ENCODE data around the gene SPATA9.

Gene SPATA9

DNA sequence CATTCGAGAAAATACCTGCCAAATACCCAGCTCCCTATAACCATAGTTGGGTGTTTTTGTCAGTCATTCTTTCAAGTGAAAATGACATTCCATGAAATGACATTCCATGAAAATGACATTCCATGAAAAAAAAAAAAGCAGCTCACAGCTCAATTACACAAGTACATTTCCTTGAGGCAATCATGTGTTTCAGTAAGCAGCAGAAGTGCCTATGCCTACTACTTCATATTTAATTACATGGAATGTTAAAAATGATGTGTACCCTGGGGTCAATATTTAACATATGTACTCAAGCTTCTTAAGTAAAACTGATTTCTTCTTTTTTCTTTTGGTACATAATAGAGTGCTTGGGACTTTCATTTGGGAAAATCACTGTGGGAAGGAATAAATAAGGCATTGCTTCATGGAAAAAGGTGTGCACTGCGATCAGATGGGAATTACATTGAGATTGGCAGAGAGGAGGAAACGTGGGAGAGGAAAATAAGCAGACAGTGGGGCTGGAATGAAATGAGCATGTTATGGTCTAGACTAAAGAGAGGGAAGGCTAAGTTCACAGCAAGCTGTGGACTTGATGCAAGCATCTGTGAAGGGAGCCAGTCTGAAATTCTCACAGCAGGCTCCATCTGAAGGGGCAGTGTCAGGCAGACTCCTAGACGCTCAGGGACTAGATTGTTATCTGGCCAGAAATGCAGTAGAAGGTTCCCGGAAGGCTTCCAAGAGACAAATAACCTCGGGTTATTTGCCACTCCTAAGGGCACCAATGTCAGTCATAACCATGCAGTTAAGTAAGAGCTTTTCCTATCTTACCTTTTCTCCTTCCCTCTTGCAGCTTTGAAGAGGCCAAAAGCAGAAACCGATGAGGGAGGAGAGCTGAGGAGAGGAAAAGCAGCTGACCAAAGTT, 15.2 kb upstream of the SPATA9 start (continued):
- peak; percentile 71 for TF ChIP-seq PRDM10 (tag by site-specific recombination; IDR thresholded peaks at IDR 0.05)
- no peak for TF ChIP-seq ZBTB48 (tag by site-specific recombination; IDR thresholded peaks at IDR 0.05)
- peak; percentile 26; the same call in 1 of the 2 replicates for TF ChIP-seq ZNF341 (tag by site-specific recombination; IDR thresholded peaks at IDR 0.05; ENCODE audit: low read depth)
- TF ChIP-seq MEIS1 (CRISPR knock-in tag; IDR thresholded peaks at IDR 0.05; ENCODE audit: borderline replicate concordance), result no peak

- CTCF ChIA-PET, result interaction anchor here (1.3 kb wide), 1 partner anchor 26 kb away, joined by 5 read pairs; no protein-coding TSS in a partner anchor
Observed at GRCh38 chr5:95690333-95690732, 7.5 kb upstream of the SPATA9 start.

More at GRCh38 chr5:95690333-95690732, 7.5 kb upstream of the SPATA9 start:
- POLR2A ChIA-PET, result no interaction called here
- Histone ChIP-seq H3K4me3 (ENCODE audit: low read depth, low read length) (no peak overlapping the region), H3K27ac (ENCODE audit: extremely low read depth, low read depth, low read length) (no peak overlapping the region), H3K9me3 (ENCODE audit: control insufficient read depth, insufficient read depth, low read depth, low read length) (no peaks in the 10 kb centered on the region), H3K36me3 (ENCODE audit: control insufficient read depth in 2 of 2, insufficient read depth in 1 of 2, low read length in 2 of 2) (no peaks in the 10 kb centered on the region), H3K4me1 (ENCODE audit: control insufficient read depth, insufficient read depth, low read length) (no peaks in the 10 kb centered on the region)
- TF ChIP-seq ZNF629 (tag by site-specific recombination; IDR thresholded peaks at IDR 0.05), result no peak
- TF ChIP-seq ZNF513 (tag by site-specific recombination; IDR thresholded peaks at IDR 0.05), result no peak
- TF ChIP-seq, protein P1, sequence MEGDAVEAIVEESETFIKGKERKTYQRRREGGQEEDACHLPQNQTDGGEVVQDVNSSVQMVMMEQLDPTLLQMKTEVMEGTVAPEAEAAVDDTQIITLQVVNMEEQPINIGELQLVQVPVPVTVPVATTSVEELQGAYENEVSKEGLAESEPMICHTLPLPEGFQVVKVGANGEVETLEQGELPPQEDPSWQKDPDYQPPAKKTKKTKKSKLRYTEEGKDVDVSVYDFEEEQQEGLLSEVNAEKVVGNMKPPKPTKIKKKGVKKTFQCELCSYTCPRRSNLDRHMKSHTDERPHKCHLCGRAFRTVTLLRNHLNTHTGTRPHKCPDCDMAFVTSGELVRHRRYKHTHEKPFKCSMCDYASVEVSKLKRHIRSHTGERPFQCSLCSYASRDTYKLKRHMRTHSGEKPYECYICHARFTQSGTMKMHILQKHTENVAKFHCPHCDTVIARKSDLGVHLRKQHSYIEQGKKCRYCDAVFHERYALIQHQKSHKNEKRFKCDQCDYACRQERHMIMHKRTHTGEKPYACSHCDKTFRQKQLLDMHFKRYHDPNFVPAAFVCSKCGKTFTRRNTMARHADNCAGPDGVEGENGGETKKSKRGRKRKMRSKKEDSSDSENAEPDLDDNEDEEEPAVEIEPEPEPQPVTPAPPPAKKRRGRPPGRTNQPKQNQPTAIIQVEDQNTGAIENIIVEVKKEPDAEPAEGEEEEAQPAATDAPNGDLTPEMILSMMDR (tag by site-specific recombination; IDR thresholded peaks at IDR 0.05), result no peak
- TF ChIP-seq ZBTB1 (tag by site-specific recombination; IDR thresholded peaks at IDR 0.05), result no peak
- no peak for TF ChIP-seq OVOL3 (tag by site-specific recombination; IDR thresholded peaks at IDR 0.05)
- no peak for TF ChIP-seq ZNF280D (tag by site-specific recombination; IDR thresholded peaks at IDR 0.05)
- TF ChIP-seq ZNF140 (tag by site-specific recombination; IDR thresholded peaks at IDR 0.05), result no peak
- no peak for TF ChIP-seq MZF1 (tag by site-specific recombination; IDR thresholded peaks at IDR 0.05; ENCODE audit: borderline replicate concordance)
- TF ChIP-seq ZNF157 (tag by site-specific recombination; IDR thresholded peaks at IDR 0.05), result no peak
- no peak for TF ChIP-seq ZNF473 (tag by site-specific recombination; IDR thresholded peaks at IDR 0.05)
- TF ChIP-seq ZNF184 (tag by site-specific recombination; IDR thresholded peaks at IDR 0.05), result no peak
- no peak for TF ChIP-seq PRDM1 (tag by site-specific recombination; IDR thresholded peaks at IDR 0.05)
